ENCODE measurements around the gene CRYGA.
"Not testable (repeated sequence)": the region's sequence is repeated elsewhere in the genome, so short reads cannot be mapped to it uniquely, and the experiment has no call there.

The CRYGA gene

GRCh38 chr2:208118918-208119317 is 44.5 kb downstream of the CRYGA start:
- TF ChIP-seq ZFX (IDR thresholded peaks at IDR 0.05) (no peak), CTCF (conservative IDR thresholded peaks at IDR 0.05) (no peak)
- H3K27ac ChIP-seq, result no peak overlapping the region

GRCh38 chr2:208117390-208117789 is 46.0 kb downstream of the CRYGA start:
- not testable (repeated sequence) for H3K27ac ChIP-seq

GRCh38 chr2:208112969-208113368 is 50.4 kb downstream of the CRYGA start:
- TF ChIP-seq ZFX (IDR thresholded peaks at IDR 0.05), result no peak
- peak overlapping the region; percentile 50 for H3K27ac ChIP-seq

- H3K27ac ChIP-seq, result peak overlapping the region; percentile 50
Measured at GRCh38 chr2:208112273-208112745, 51.1 kb downstream of the CRYGA start.
